Vein endothelial cell (primary cell): ENCODE measurements around the gene CMC2. TPM values are rescaled to one million over a fixed set of nuclear protein-coding genes. Genes with fewer than 3 reads are reported as not detected.

Source experiments
- total RNA-seq: library from RNA; depleted of rRNA; stranded (reverse); fragments of >200 nt; gene quantifications from 2 replicates; pipeline ENCODE4 v1.2.3, GENCODE V29; 2012

The CMC2 gene
- 31.7 and 47.5 TPM in 2 replicates for total RNA-seq

DNA sequence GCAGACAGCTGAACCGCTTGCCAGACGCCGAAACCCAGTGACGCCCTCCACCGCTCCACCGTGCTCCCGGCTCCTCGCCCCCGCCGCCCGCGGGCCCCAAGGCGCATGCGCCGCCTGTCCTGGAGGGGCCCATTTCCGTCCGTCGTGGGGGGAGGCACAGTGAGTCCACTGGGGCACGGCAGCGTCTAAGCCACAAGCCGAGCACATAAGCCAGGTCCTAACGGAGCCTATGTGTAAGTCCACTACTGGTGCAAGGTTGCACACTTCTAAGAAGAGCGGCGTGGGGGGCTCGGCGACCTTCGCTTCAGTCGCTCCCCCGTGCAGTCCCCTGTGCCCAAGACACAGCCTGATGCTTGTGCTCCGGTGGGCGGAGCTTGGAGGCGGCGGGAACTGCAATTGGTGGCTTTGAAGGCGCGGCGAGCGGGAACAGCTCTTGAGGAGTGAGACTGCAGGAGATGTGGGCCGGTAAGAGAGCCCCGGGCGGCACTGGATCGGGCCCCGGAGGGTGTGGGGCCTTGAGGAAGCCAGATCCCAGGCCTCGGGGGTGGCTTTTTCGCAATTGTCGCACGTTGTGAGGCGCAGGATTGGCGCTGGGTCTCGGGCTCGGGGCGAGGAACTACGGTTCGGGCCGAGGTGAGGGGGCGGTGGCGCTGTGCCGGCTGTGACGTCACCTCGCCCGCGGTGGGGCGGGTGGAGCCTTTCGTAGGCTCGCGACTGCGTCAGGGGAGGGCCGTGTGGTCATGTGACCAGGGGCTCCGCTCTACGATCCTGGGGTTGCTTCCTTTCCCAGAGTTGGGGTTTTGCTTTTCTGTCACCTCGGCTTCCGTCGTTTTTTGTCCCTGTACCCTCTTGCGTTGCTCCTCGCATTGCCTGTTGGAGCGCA, at the start of gene CMC2, which contains the start of gene CENPN:
CMC2 (minus strand) TSS at position 73 of the 883 bp plus-strand sequence. CDS start 9,491 bp downstream, outside the sequence.
CENPN (plus strand) TSS at position 402 of the 883 bp plus-strand sequence. CDS start 4,726 bp downstream, outside the sequence.

GRCh38 chr16:81035398-81035974, 28.8 kb upstream of the CMC2 start, which contains the start of gene ATMIN:
TSS of gene ATMIN (plus strand) at chr16:81035842. CDS start at chr16:81035871, 29 bp downstream.

Other genes with a start within 250 kb of the CMC2 start
- gene CDYL2, start 202.3 kb downstream of the CMC2 start, total RNA-seq = 41.5 and 49.9 TPM in 2 replicates
- 34.0 and 56.6 TPM in 2 replicates for gene CENPN, start 329 bp upstream of the CMC2 start, total RNA-seq
- 34.6 and 46.1 TPM in 2 replicates for gene ATMIN, start 29.0 kb upstream of the CMC2 start, total RNA-seq
- gene C16orf46, start 70.4 kb upstream of the CMC2 start, total RNA-seq = 0.10 TPM in 1 of 2 replicates, not detected in the other
- 7.2 and 16.2 TPM in 2 replicates for gene GCSH, start 89.5 kb upstream of the CMC2 start, total RNA-seq
- gene BCO1, start 231.8 kb upstream of the CMC2 start, total RNA-seq = 0.19 TPM in 1 of 2 replicates, not detected in the other